Activated CD8-positive, alpha-beta memory T cell treated with anti-CD3 and anti-CD28 coated beads, Interleukin-2, amount 50 U/mL, for 1 hour (primary cell): ENCODE measurements around the gene ANKRD31.
"Not testable (repeated sequence)": the region's sequence is repeated elsewhere in the genome, so short reads cannot be mapped to it uniquely, and the experiment has no call there.

Source experiments
- DNase-seq: peaks from one replicate; pipeline ENCODE4 v3.0.0-alpha.2; 2020; ENCODE audit errors: extremely low read depth

ANKRD31 gene

GRCh38 chr5:75234251-75234650 is 2.4 kb downstream of the ANKRD31 start:
- DNase-seq = no peak

GRCh38 chr5:75226916-75227315 is 9.8 kb downstream of the ANKRD31 start:
- no peak for DNase-seq

- DNase-seq = no peak
These were observed 11.2 kb downstream of the ANKRD31 start for GRCh38 chr5:75225506-75225905.

- not testable (repeated sequence) for DNase-seq
These were observed 15.9 kb downstream of the ANKRD31 start for GRCh38 chr5:75220787-75221186.

- no peak for DNase-seq
These were observed 21.8 kb downstream of the ANKRD31 start for GRCh38 chr5:75214928-75215327.

- no peak for DNase-seq
These were observed 22.3 kb downstream of the ANKRD31 start for GRCh38 chr5:75214409-75214808.

GRCh38 chr5:75203604-75204003 is 33.1 kb downstream of the ANKRD31 start:
- DNase-seq = no peak

- DNase-seq = no peak
These were observed 33.7 kb downstream of the ANKRD31 start for GRCh38 chr5:75202935-75203334.

GRCh38 chr5:75200776-75201175 is 35.9 kb downstream of the ANKRD31 start:
- DNase-seq = no peak

- no peak for DNase-seq
These were observed 36.7 kb downstream of the ANKRD31 start for GRCh38 chr5:75199946-75200345.

- DNase-seq = no peak
These were observed 37.6 kb downstream of the ANKRD31 start for GRCh38 chr5:75199071-75199470.

GRCh38 chr5:75197745-75198144 is 38.9 kb downstream of the ANKRD31 start:
- DNase-seq = no peak

- DNase-seq = no peak
These were observed 43.9 kb downstream of the ANKRD31 start for GRCh38 chr5:75192804-75193203.

GRCh38 chr5:75192264-75192663 is 44.4 kb downstream of the ANKRD31 start:
- no peak for DNase-seq

GRCh38 chr5:75190227-75190626 is 46.5 kb downstream of the ANKRD31 start:
- no peak for DNase-seq

- no peak for DNase-seq
These were observed 47.3 kb downstream of the ANKRD31 start for GRCh38 chr5:75189353-75189752.

- DNase-seq = no peak
These were observed 50.9 kb downstream of the ANKRD31 start for GRCh38 chr5:75185763-75186162.

- not testable (repeated sequence) for DNase-seq
These were observed 60.7 kb downstream of the ANKRD31 start for GRCh38 chr5:75176009-75176408.

GRCh38 chr5:75174872-75175271 is 61.8 kb downstream of the ANKRD31 start:
- DNase-seq = not testable (repeated sequence)

- DNase-seq = no peak
These were observed 67.2 kb downstream of the ANKRD31 start for GRCh38 chr5:75169516-75169915.

- DNase-seq = no peak
These were observed 68.5 kb downstream of the ANKRD31 start for GRCh38 chr5:75168026-75168735.

GRCh38 chr5:75167345-75167744 is 69.3 kb downstream of the ANKRD31 start:
- no peak for DNase-seq

- DNase-seq = not testable (repeated sequence)
These were observed 75.2 kb downstream of the ANKRD31 start for GRCh38 chr5:75161508-75161907.

GRCh38 chr5:75156585-75156984 is 80.1 kb downstream of the ANKRD31 start:
- no peak for DNase-seq
